Gastrocnemius medialis (tissue), 4 donors: Measurements from ENCODE around the gene KIAA0408.

Source experiments
- POLR2A ChIP-seq, 2 donors: fragments of 450-650 bp; IDR thresholded peaks; one replicate each; pipeline ENCODE4 v1.6.1; 2017; ENCODE audit warnings: antibody characterized with exemption in 2 of 2, mild to moderate bottlenecking in 2 of 2, moderate library complexity in 2 of 2
- TF ChIP-seq, protein P1 (sequence below), 5 experiments: fragments of 450-650 bp in 3 of 5; fragments of 200-600 bp in 2 of 5; sonication (generic) in 2 of 5; IDR thresholded peaks in 4 of 5; conservative IDR thresholded peaks in 1 of 5; 1 replicate in 4 of 5; 2 replicates in 1 of 5; pipeline ENCODE4 v1.5.1; 2016 to 2019; ENCODE audit warnings: antibody characterized with exemption in 5 of 5, mild to moderate bottlenecking in 3 of 5, moderate library complexity in 3 of 5

- TF ChIP-seq POLR2A (IDR thresholded peaks at IDR 0.05): no peak
- TF ChIP-seq, protein P1, sequence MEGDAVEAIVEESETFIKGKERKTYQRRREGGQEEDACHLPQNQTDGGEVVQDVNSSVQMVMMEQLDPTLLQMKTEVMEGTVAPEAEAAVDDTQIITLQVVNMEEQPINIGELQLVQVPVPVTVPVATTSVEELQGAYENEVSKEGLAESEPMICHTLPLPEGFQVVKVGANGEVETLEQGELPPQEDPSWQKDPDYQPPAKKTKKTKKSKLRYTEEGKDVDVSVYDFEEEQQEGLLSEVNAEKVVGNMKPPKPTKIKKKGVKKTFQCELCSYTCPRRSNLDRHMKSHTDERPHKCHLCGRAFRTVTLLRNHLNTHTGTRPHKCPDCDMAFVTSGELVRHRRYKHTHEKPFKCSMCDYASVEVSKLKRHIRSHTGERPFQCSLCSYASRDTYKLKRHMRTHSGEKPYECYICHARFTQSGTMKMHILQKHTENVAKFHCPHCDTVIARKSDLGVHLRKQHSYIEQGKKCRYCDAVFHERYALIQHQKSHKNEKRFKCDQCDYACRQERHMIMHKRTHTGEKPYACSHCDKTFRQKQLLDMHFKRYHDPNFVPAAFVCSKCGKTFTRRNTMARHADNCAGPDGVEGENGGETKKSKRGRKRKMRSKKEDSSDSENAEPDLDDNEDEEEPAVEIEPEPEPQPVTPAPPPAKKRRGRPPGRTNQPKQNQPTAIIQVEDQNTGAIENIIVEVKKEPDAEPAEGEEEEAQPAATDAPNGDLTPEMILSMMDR (IDR thresholded peaks at IDR 0.05 in 4 of 5, conservative IDR thresholded peaks at IDR 0.05 in 1 of 5): no peak
Measured at GRCh38 chr6:127447780-127448179, 11.4 kb downstream of the KIAA0408 start.
